PC-9 (cell line): Measurements from ENCODE around the gene COL15A1. TPM values are rescaled to one million over a fixed set of nuclear protein-coding genes. Genes with fewer than 3 reads are reported as not detected.
A peak's percentile ranks its signal among the peaks of the same experiment; 100 is the strongest.

ENCODE experiments used
- BruUV-seq: library from RNA; stranded (reverse); fragments of 400-500 nt; replicated peaks from 2 replicates; lab custom pipeline; 2021; lab: Mats Ljungman, UMichigan
- CTCF ChIA-PET: fragments of 300-600 bp; sonication (Branson Sonifier 250); formaldehyde crosslinking; loops from one replicate; lab custom pipeline; 2022; ENCODE audit warnings: antibody characterized with exemption; lab: Charles Lee
- POLR2A ChIA-PET: fragments of 300-600 bp; sonication (Branson Sonifier 250); formaldehyde crosslinking; loops from one replicate; lab custom pipeline; 2022; ENCODE audit warnings: antibody characterized with exemption; ENCODE audit not compliant: unreplicated experiment; lab: Charles Lee
- DNase-seq, 2 experiments: peaks; one replicate each; pipeline versions ENCODE4 v3.0.0 to v3.0.0-alpha.2; 2015 to 2022; ENCODE audit warnings: mixed read lengths in 1 of 2
- H2AFZ ChIP-seq: fragments of 200-600 bp; sonication (generic); 2 replicates; pipeline ENCODE4 v1.8.1; 2017; ENCODE audit warnings: antibody characterized with exemption
- H3F3A ChIP-seq: fragments of 200-600 bp; sonication (generic); 2 replicates; pipeline ENCODE4 v1.8.1; 2017; ENCODE audit warnings: antibody characterized with exemption, mild to moderate bottlenecking, low read depth; ENCODE audit not compliant: insufficient read depth
- H3K27ac ChIP-seq: fragments of 200-600 bp; sonication (generic); 2 replicates; pipeline ENCODE4 v1.6.1; 2016; ENCODE audit warnings: mixed run types
- H3K27me3 ChIP-seq: fragments of 200-600 bp; sonication (generic); 2 replicates; pipeline ENCODE4 v1.6.1; 2016; ENCODE audit warnings: low read depth, mixed run types; ENCODE audit not compliant: insufficient read depth
- H3K36me3 ChIP-seq: fragments of 200-600 bp; sonication (generic); 2 replicates; pipeline ENCODE4 v1.6.1; 2016; ENCODE audit warnings: low read depth, mixed run types
- H3K4me1 ChIP-seq: fragments of 200-600 bp; sonication (generic); replicated peaks from 2 replicates; pipeline ENCODE4 v1.6.1; 2016; ENCODE audit warnings: mixed run types; ENCODE audit not compliant: insufficient read depth
- H3K4me2 ChIP-seq: fragments of 200-600 bp; sonication (generic); 2 replicates; pipeline ENCODE4 v1.6.1; 2017; ENCODE audit warnings: mixed run types
- H3K4me3 ChIP-seq: fragments of 200-600 bp; sonication (generic); 2 replicates; pipeline ENCODE4 v1.6.1; 2016; ENCODE audit warnings: mixed run types
- H3K79me2 ChIP-seq: fragments of 200-600 bp; sonication (generic); 2 replicates; pipeline ENCODE4 v1.6.1; 2017; ENCODE audit warnings: low read depth, mixed run types
- H3K9me2 ChIP-seq: fragments of 200-600 bp; sonication (generic); 2 replicates; pipeline ENCODE4 v1.8.1; 2017; ENCODE audit warnings: mild to moderate bottlenecking; ENCODE audit not compliant: insufficient read depth
- H3K9me3 ChIP-seq: fragments of 200-600 bp; sonication (generic); 2 replicates; pipeline ENCODE4 v1.8.1; 2016; ENCODE audit warnings: low read depth; ENCODE audit not compliant: insufficient read depth
- H4K20me1 ChIP-seq: fragments of 200-600 bp; sonication (generic); 2 replicates; pipeline ENCODE4 v1.8.1; 2017; ENCODE audit not compliant: insufficient read depth
- CTCF ChIP-seq: fragments of 200-600 bp; sonication (generic); conservative IDR thresholded peaks from 2 replicates; pipeline ENCODE4 v1.6.1; 2017; ENCODE audit warnings: mixed run types, antibody characterized with exemption, mild to moderate bottlenecking, moderate library complexity
- EZH2 ChIP-seq: fragments of 200-600 bp; sonication (generic); IDR thresholded peaks from 2 replicates; pipeline ENCODE4 v1.8.0; 2017; ENCODE audit warnings: antibody characterized with exemption, low read depth
- intact Hi-C: fragments of 100-400 bp; cut with micrococcal nuclease; formaldehyde crosslinking; loops from one replicate; pipeline ENCODE4 v1.10.0; 2022; ENCODE audit not compliant: unreplicated experiment
- total RNA-seq: library from RNA; stranded (reverse); gene quantifications from 2 replicates; pipeline ENCODE4 v1.2.3, GENCODE V29; 2021

The COL15A1 gene
- total RNA-seq, 1 experiment from 2014 or later: not detected

DNA sequence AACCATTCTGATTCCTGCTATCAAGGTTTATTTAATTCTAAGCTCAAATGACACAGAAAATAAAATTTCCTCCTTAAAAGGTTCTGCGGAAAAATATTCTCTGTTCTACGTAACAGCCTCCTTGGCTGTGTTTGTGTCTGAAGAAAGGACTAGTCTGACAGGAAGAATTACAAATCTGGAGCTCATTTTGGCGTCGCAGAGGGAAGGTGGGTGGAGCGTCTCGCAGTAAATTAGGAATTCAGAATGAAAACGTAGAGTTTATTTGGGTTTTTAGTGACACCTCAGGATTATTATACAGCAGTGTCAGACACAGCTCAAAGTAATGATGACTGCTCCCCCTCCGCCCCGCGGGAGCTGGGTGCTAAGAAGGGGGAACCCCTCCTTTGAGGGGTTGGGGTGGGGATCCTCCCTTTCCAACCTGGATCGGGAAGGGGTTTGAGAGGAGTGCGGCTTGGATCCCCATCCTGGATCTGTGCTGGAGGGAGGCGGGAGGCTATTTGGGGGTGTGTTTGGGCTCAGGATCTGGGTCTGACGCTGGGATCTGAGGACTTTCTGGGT lies 160.3 kb downstream of the COL15A1 start:
- Histone ChIP-seq H3K9me2 (no peaks in the 10 kb centered on the region), H3K36me3 (no peaks in the 10 kb centered on the region), H2AFZ (peak overlapping the region; percentile 81), H3F3A (no peaks in the 10 kb centered on the region; the same call in 1 of the 2 replicates), H3K27ac (no peak overlapping the region), H3K4me2 (peak overlapping the region; percentile 85), H3K4me1 (peaks cover 17% of the 10 kb centered on the region), H4K20me1 (peaks cover 14% of the 10 kb centered on the region; the same call in 1 of the 2 replicates), H3K4me3 (peak overlapping the region; percentile 55), H3K9me3 (no peaks in the 10 kb centered on the region; the same call in 1 of the 2 replicates), H3K79me2 (peaks cover 34% of the 10 kb centered on the region), H3K27me3 (no peaks in the 10 kb centered on the region)
- intact Hi-C loops: loop anchor here (2.0 to 10.0 kb wide), 2 partner anchors 61 to 103 kb away; no protein-coding TSS in a partner anchor
- ChIA-PET POLR2A (interaction anchor here (0.6 to 0.8 kb wide), 6 partner anchors 83 to 729 kb away, joined by 3 to 7 read pairs (median 5); no protein-coding TSS in a partner anchor), CTCF (interaction anchor here (0.6 kb wide), 1 partner anchor 350 kb away, joined by 4 read pairs; no protein-coding TSS in a partner anchor)
- peak in 1 of 2 experiments; percentile 3 for DNase-seq
- TF ChIP-seq CTCF: no peak
- no peak for TF ChIP-seq EZH2
- TSS peak; percentile 49 for BruUV-seq

DNA sequence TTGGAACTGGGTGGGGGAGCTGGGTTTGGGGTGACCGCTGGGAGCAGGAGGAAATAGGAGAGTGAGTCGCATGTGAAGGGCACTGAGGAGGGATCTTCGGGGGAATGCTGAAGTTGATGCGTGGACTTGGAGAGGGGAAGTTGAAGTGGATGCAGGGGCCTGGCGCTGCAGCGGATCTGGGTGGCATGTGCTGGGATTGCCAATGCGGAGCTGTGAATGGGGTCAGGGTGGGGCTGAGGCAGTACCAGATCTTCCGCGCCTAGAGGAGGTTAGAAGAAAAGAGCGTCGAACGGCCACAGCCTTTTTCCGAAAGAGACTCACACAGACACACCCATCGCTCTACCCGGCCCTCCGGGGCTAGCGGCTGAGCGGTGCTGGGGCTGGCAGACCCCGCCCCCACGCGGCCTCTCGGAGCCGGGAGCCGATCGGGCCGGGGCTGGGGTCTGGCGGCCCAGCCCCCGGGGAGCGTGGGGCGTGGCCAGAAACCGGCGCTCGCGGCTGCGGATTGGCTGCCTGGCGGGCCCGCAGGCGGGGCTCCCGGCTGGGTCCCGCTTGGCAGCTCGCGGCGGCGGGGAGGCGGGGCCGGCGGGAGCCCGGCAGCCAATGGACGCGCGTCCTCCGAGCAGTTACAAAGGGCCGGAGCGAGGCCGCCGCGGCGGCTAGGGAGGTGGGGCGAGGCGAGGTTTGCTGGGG lies 160.9 kb downstream of the COL15A1 start, which contains the start of gene TGFBR1:
Gene TGFBR1 (plus strand): TSS at position 655 of the 693 bp plus-strand sequence. CDS start 93 bp downstream, outside the sequence.
- Histone ChIP-seq H3K4me3 (peak within 1 kb of the TSS; percentile 76), H3K9me3 (no peaks in the 10 kb centered on the region; the same call in 1 of the 2 replicates), H3K36me3 (no peaks in the 10 kb centered on the region), H4K20me1 (peaks cover 14% of the 10 kb centered on the region; the same call in 1 of the 2 replicates), H3K27ac (no peak within 1 kb of the TSS), H2AFZ (peak within 1 kb of the TSS; percentile 81), H3K9me2 (no peaks in the 10 kb centered on the region), H3F3A (no peaks in the 10 kb centered on the region; the same call in 1 of the 2 replicates), H3K79me2 (peaks cover 41% of the 10 kb centered on the region), H3K4me1 (peaks cover 17% of the 10 kb centered on the region), H3K4me2 (peak within 1 kb of the TSS; percentile 85), H3K27me3 (no peaks in the 10 kb centered on the region)
- BruUV-seq: no TSS peak
- POLR2A ChIA-PET: interaction anchor here (0.6 to 0.8 kb wide), 9 partner anchors 84 to 1459 kb away, joined by 3 to 8 read pairs (median 6); no protein-coding TSS in a partner anchor
- DNase-seq: peak; percentile 77 to 97
- CTCF ChIA-PET: interaction anchor here (0.7 kb wide), 1 partner anchor 49 kb away, joined by 3 read pairs; no protein-coding TSS in a partner anchor
- TF ChIP-seq EZH2 (no peak), CTCF (no peak)
- intact Hi-C loops: loop anchor here (2.0 to 10.0 kb wide), 2 partner anchors 60 to 104 kb away; no protein-coding TSS in a partner anchor
